Caco-2 (cell line): ENCODE measurements around the gene ATP2B3. TPM values are rescaled to one million over a fixed set of nuclear protein-coding genes. Genes with fewer than 3 reads are reported as not detected.

Experiments used
- BruUV-seq: library from RNA; stranded (reverse); fragments of 400-500 nt; replicated peaks from 2 replicates; lab custom pipeline; 2021; lab: Mats Ljungman, UMichigan
- CTCF ChIA-PET: fragments of 300-600 bp; sonication (Branson Sonifier 250); formaldehyde crosslinking; loops from one replicate; lab custom pipeline; 2022; ENCODE audit warnings: antibody characterized with exemption; lab: Charles Lee
- POLR2A ChIA-PET: fragments of 300-600 bp; sonication (Branson Sonifier 250); formaldehyde crosslinking; loops from one replicate; lab custom pipeline; 2022; ENCODE audit warnings: antibody characterized with exemption; lab: Charles Lee
- DNase-seq, 2 experiments: peaks; one replicate each; pipeline versions ENCODE4 v3.0.0 to v3.0.0-alpha.2; 2020 to 2022
- H3K27me3 ChIP-seq: replicated peaks from 2 replicates; pipeline ENCODE4 v1.6.0; 2011; ENCODE audit warnings: low read length; ENCODE audit not compliant: control insufficient read depth, insufficient read depth
- H3K36me3 ChIP-seq: 2 replicates; pipeline ENCODE4 v1.5.1; 2011; ENCODE audit warnings: low read length; ENCODE audit not compliant: control insufficient read depth, insufficient read depth
- H3K4me1 ChIP-seq: fragments of 250-450 bp; sonication (Bioruptor Pico); 2 replicates; pipeline ENCODE4 v1.5.1; 2020; ENCODE audit warnings: mild to moderate bottlenecking
- H3K4me3 ChIP-seq: 2 replicates; pipeline ENCODE4 v1.5.1; 2011; ENCODE audit warnings: low read depth, mild to moderate bottlenecking, control low read depth, low read length
- H3K9me3 ChIP-seq: fragments of 250-450 bp; sonication (Bioruptor Pico); 2 replicates; pipeline ENCODE4 v1.5.1; 2020; ENCODE audit warnings: mild to moderate bottlenecking, moderate library complexity
- H3K27ac Mint-ChIP-seq: one replicate; pipeline ENCODE4 v1.8.0; 2022; ENCODE audit warnings: mixed read lengths; ENCODE audit not compliant: unreplicated experiment
- H3K27me3 Mint-ChIP-seq: one replicate; pipeline ENCODE4 v1.8.0; 2022; ENCODE audit warnings: mixed read lengths; ENCODE audit not compliant: insufficient read depth, unreplicated experiment
- H3K36me3 Mint-ChIP-seq: one replicate; pipeline ENCODE4 v1.8.0; 2022; ENCODE audit warnings: mild to moderate bottlenecking, mixed read lengths; ENCODE audit not compliant: insufficient read depth, unreplicated experiment
- H3K4me1 Mint-ChIP-seq: one replicate; pipeline ENCODE4 v1.8.0; 2022; ENCODE audit warnings: low read depth, mixed read lengths; ENCODE audit not compliant: unreplicated experiment
- H3K4me3 Mint-ChIP-seq: one replicate; pipeline ENCODE4 v1.8.0; 2022; ENCODE audit warnings: mild to moderate bottlenecking, moderate library complexity, mixed read lengths; ENCODE audit not compliant: unreplicated experiment
- H3K9me3 Mint-ChIP-seq: one replicate; pipeline ENCODE4 v1.8.0; 2022; ENCODE audit warnings: mixed read lengths; ENCODE audit not compliant: unreplicated experiment
- CTCF ChIP-seq, 2 experiments: fragments of 200-600 bp in 1 of 2; IDR thresholded peaks; 1 replicate in 1 of 2; 2 replicates in 1 of 2; pipeline versions ENCODE4 v1.5.1 to v1.8.0; 2011 to 2022; ENCODE audit warnings: antibody characterized with exemption in 1 of 2, control low read depth in 1 of 2, inconsistent platforms in 1 of 2, low read depth in 1 of 2, low read length in 1 of 2, mild to moderate bottlenecking in 1 of 2, moderate library complexity in 1 of 2; ENCODE audit not compliant: insufficient read depth in 1 of 2, severe bottlenecking in 1 of 2, unreplicated experiment in 1 of 2
- intact Hi-C: fragments of 100-400 bp; cut with micrococcal nuclease; formaldehyde crosslinking; loops from one replicate; pipeline ENCODE4 v1.10.0; 2022; ENCODE audit not compliant: unreplicated experiment
- total RNA-seq: library from RNA; stranded (reverse); gene quantifications from 2 replicates; pipeline ENCODE4 v1.2.3, GENCODE V29; 2022

ATP2B3 gene
- total RNA-seq, 1 experiment from 2014 or later = not detected

- no peak overlapping the region for H3K27ac Mint-ChIP-seq
- Histone ChIP-seq H3K4me3 (no peak overlapping the region), H3K4me1 (no peaks in the 10 kb centered on the region), H3K27me3 (no peaks in the 10 kb centered on the region), H3K36me3 (no peaks in the 10 kb centered on the region), H3K9me3 (no peaks in the 10 kb centered on the region)
- DNase-seq = no peak
- H3K9me3 Mint-ChIP-seq = no peaks in the 10 kb centered on the region
- H3K4me1 Mint-ChIP-seq = no peaks in the 10 kb centered on the region
- no peak for TF ChIP-seq CTCF (IDR thresholded peaks at IDR 0.05; ENCODE audit: insufficient read depth in 1 of 2, low read depth in 1 of 2, low read length in 1 of 2, severe bottlenecking in 1 of 2, unreplicated experiment in 1 of 2)
- POLR2A ChIA-PET = no interaction called here
- no peaks in the 10 kb centered on the region for H3K36me3 Mint-ChIP-seq
- no TSS peak for BruUV-seq
- no peak overlapping the region for H3K4me3 Mint-ChIP-seq
- CTCF ChIA-PET = no interaction called here
- intact Hi-C loops = no loop called here
- no peaks in the 10 kb centered on the region for H3K27me3 Mint-ChIP-seq
Measured at GRCh38 chrX:153524234-153524633, 6.8 kb downstream of the ATP2B3 start.

DNA sequence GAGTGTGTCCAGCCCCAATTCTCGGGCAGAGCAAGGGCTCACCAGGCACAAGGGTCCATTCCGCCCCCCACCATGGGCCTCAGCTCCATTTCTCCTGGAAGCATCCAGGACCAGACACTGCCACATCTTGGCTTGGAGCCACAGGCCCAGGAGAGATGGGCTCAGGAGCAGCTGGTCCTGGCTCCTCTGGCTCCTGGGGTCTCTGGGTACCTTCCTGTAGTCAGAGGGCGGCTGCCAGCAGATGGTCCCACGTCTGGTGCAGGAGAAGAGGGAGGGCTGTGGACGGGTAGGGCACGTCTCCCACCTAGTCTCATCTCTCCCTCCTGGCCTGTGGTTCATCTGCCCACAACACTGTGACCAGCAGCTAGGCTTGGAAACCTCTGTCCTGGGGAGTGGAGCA lies 8.0 kb downstream of the ATP2B3 start:
- POLR2A ChIA-PET = no interaction called here
- no peak for TF ChIP-seq CTCF (IDR thresholded peaks at IDR 0.05; ENCODE audit: insufficient read depth in 1 of 2, low read depth in 1 of 2, low read length in 1 of 2, severe bottlenecking in 1 of 2, unreplicated experiment in 1 of 2)

GRCh38 chrX:153526042-153526441 lies 8.6 kb downstream of the ATP2B3 start:
- H3K4me1 ChIP-seq = no peaks in the 10 kb centered on the region
- Mint-ChIP-seq H3K4me1 (no peaks in the 10 kb centered on the region), H3K4me3 (no peak overlapping the region), H3K36me3 (no peaks in the 10 kb centered on the region), H3K27ac (no peak overlapping the region), H3K9me3 (no peaks in the 10 kb centered on the region), H3K27me3 (no peaks in the 10 kb centered on the region)
- H3K4me3 ChIP-seq = no peak overlapping the region
- no peaks in the 10 kb centered on the region for H3K36me3 ChIP-seq
- H3K9me3 ChIP-seq = no peaks in the 10 kb centered on the region
- no peaks in the 10 kb centered on the region for H3K27me3 ChIP-seq
- POLR2A ChIA-PET = no interaction called here
- no TSS peak for BruUV-seq
- DNase-seq = no peak
- TF ChIP-seq CTCF (IDR thresholded peaks at IDR 0.05; ENCODE audit: insufficient read depth in 1 of 2, low read depth in 1 of 2, low read length in 1 of 2, severe bottlenecking in 1 of 2, unreplicated experiment in 1 of 2) = no peak
- intact Hi-C loops = no loop called here
- CTCF ChIA-PET = no interaction called here

More for the DNA sequence above, 8.0 kb downstream of the ATP2B3 start:
- Mint-ChIP-seq H3K9me3 (no peaks in the 10 kb centered on the region), H3K4me3 (no peak overlapping the region), H3K36me3 (no peaks in the 10 kb centered on the region), H3K27me3 (no peaks in the 10 kb centered on the region), H3K27ac (no peak overlapping the region), H3K4me1 (no peaks in the 10 kb centered on the region)
- Histone ChIP-seq H3K4me3 (no peak overlapping the region), H3K36me3 (no peaks in the 10 kb centered on the region), H3K27me3 (no peaks in the 10 kb centered on the region), H3K9me3 (no peaks in the 10 kb centered on the region), H3K4me1 (no peaks in the 10 kb centered on the region)
- no peak for DNase-seq
- intact Hi-C loops = no loop called here
- no TSS peak for BruUV-seq
- CTCF ChIA-PET = no interaction called here
